Measurements from ENCODE around the gene MAMLD1.

- TF ChIP-seq POLR2AphosphoS5 (IDR thresholded peaks at IDR 0.05) (no peak), CTCF (IDR thresholded peaks at IDR 0.05) (no peak), POLR2A (IDR thresholded peaks at IDR 0.05) (no peak), EP300 (IDR thresholded peaks at IDR 0.05) (no peak)
These were observed 140.7 kb downstream of the MAMLD1 start for GRCh38 chrX:150503898-150504219.

Data from gastroesophageal sphincter (tissue), 3 donors.